Endothelial cell of umbilical vein (primary cell): ENCODE measurements around the gene KLRF2. TPM values are rescaled to one million over a fixed set of nuclear protein-coding genes. Genes with fewer than 3 reads are reported as not detected.
A peak's percentile ranks its signal among the peaks of the same experiment; 100 is the strongest.

Experiments used
- BruUV-seq: library from RNA; stranded (reverse); fragments of 400-500 nt; replicated peaks from 2 replicates; lab custom pipeline; 2021; lab: Mats Ljungman, UMichigan
- CTCF ChIA-PET: fragments of 300-600, 350-600 bp; sonication (Branson Sonifier 250); formaldehyde crosslinking; loops from one replicate; lab custom pipeline; 2021; ENCODE audit warnings: antibody characterized with exemption, inconsistent platforms; lab: Charles Lee
- POLR2A ChIA-PET: fragments of 300-600, 350-600 bp; sonication (Branson Sonifier 250); formaldehyde crosslinking; loops from one replicate; lab custom pipeline; 2021; ENCODE audit warnings: antibody characterized with exemption, inconsistent platforms; lab: Charles Lee
- DNase-seq: peaks from one replicate; pipeline ENCODE4 v3.0.0-alpha.2; 2011; ENCODE audit warnings: low read depth, low spot score
- FAIRE-seq: peaks from 2 replicates; lab custom pipeline; 2011; peaks lifted over from hg19 to GRCh38; lab: Jason Lieb, UNC
- H2AFZ ChIP-seq: 2 replicates; pipeline ENCODE4 v1.6.0; 2012; ENCODE audit warnings: low read depth, low read length, control low read depth, inconsistent platforms
- H3K27ac ChIP-seq: 2 replicates; pipeline ENCODE4 v1.5.1; 2011; ENCODE audit warnings: low read depth, mild to moderate bottlenecking, control low read depth, low read length, moderate library complexity; ENCODE audit not compliant: insufficient read depth
- H3K27me3 ChIP-seq, 2 experiments: 2 replicates each; pipeline versions ENCODE4 v1.6.0 to v1.6.1; 2011; ENCODE audit warnings: low read length in 2 of 2, mixed read lengths in 1 of 2; ENCODE audit not compliant: control insufficient read depth in 2 of 2, insufficient read depth in 2 of 2
- H3K36me3 ChIP-seq, 2 experiments: 2 replicates in 1 of 2; 3 replicates in 1 of 2; pipeline ENCODE4 v1.5.1; 2011; ENCODE audit warnings: low read length in 2 of 2, mild to moderate bottlenecking in 1 of 2, moderate library complexity in 1 of 2; ENCODE audit not compliant: control insufficient read depth in 2 of 2, insufficient read depth in 2 of 2; ENCODE audit errors: extremely low read depth in 1 of 2
- H3K4me1 ChIP-seq: 3 replicates; pipeline ENCODE4 v1.5.1; 2011; ENCODE audit warnings: mild to moderate bottlenecking, low read length; ENCODE audit not compliant: control insufficient read depth, insufficient read depth; ENCODE audit errors: extremely low read depth
- H3K4me2 ChIP-seq: 2 replicates; pipeline ENCODE4 v1.6.1; 2011; ENCODE audit warnings: low read length, control low read depth, mixed read lengths; ENCODE audit not compliant: insufficient read depth
- H3K4me3 ChIP-seq, 3 experiments: fragments of 200-600 bp in 1 of 3; sonication (generic), shearing (Covaris generic) in 1 of 3; replicated peaks in 1 of 3; 2 replicates each; pipeline ENCODE4 v1.5.1; 2011 to 2016; ENCODE audit warnings: control low read depth in 3 of 3, low read length in 3 of 3, mild to moderate bottlenecking in 2 of 3, inconsistent platforms in 1 of 3, low read depth in 1 of 3, moderate library complexity in 1 of 3; ENCODE audit not compliant: insufficient read depth in 1 of 3
- H3K79me2 ChIP-seq: 2 replicates; pipeline ENCODE4 v1.6.0; 2012; ENCODE audit warnings: low read length, inconsistent platforms; ENCODE audit not compliant: control insufficient read depth, insufficient read depth
- H3K9ac ChIP-seq: replicated peaks from 2 replicates; pipeline ENCODE3; 2011; ENCODE audit warnings: low read length, control low read depth; ENCODE audit not compliant: insufficient read depth; ENCODE audit errors: extremely low read depth
- H3K9me1 ChIP-seq: replicated peaks from 3 replicates; pipeline ENCODE4 v1.6.0; 2011; ENCODE audit warnings: mild to moderate bottlenecking, low read length; ENCODE audit not compliant: control insufficient read depth, insufficient read depth; ENCODE audit errors: extremely low read depth
- H3K9me3 ChIP-seq: replicated peaks from 2 replicates; pipeline ENCODE4 v1.5.1; 2012; ENCODE audit warnings: low read length, inconsistent platforms; ENCODE audit not compliant: control insufficient read depth, insufficient read depth
- H4K20me1 ChIP-seq: replicated peaks from 2 replicates; pipeline ENCODE3; 2011; ENCODE audit warnings: mild to moderate bottlenecking, low read length; ENCODE audit not compliant: control insufficient read depth, insufficient read depth; ENCODE audit errors: extremely low read depth
- FOS ChIP-seq: IDR thresholded peaks from 2 replicates; pipeline ENCODE4 v1.6.1; 2011; ENCODE audit warnings: mild to moderate bottlenecking, low read length, moderate library complexity, borderline replicate concordance; ENCODE audit not compliant: insufficient read depth
- JUN ChIP-seq: IDR thresholded peaks from 2 replicates; pipeline ENCODE4 v1.6.1; 2011; ENCODE audit warnings: borderline replicate concordance, low read depth; ENCODE audit not compliant: insufficient read length, insufficient read depth
- MAX ChIP-seq: IDR thresholded peaks from 2 replicates; pipeline ENCODE4 v1.6.1; 2011; ENCODE audit not compliant: insufficient read depth, insufficient read length
- MYC ChIP-seq: IDR thresholded peaks from one replicate; pipeline ENCODE4 v1.6.1; 2011; ENCODE audit warnings: mild to moderate bottlenecking, low read depth, low read length
- POLR2A ChIP-seq: IDR thresholded peaks from 2 replicates; pipeline ENCODE4 v1.6.1; 2012; ENCODE audit warnings: low read depth, mild to moderate bottlenecking, control low read depth, low read length
- POLR2AphosphoS5 ChIP-seq: IDR thresholded peaks from 2 replicates; pipeline ENCODE4 v1.6.1; 2012; ENCODE audit warnings: low read depth, mild to moderate bottlenecking, control low read depth, low read length, moderate library complexity; ENCODE audit not compliant: insufficient read depth
- dilution Hi-C: fragments of 300-500 bp; cut with MboI; formaldehyde crosslinking; loops from one replicate; pipeline ENCODE4 v1.15.0; 2019; ENCODE audit warnings: low sequenced_read_pairs; ENCODE audit not compliant: extremely low pct_ligation_motif_present
- intact Hi-C: fragments of 100-400 bp; cut with micrococcal nuclease; formaldehyde crosslinking; loops from one replicate; pipeline ENCODE4 v1.10.0; 2022
- polyA plus RNA-seq, 4 experiments: library from polyadenylated mRNA; depleted of rRNA in 3 of 4; stranded (reverse) in 3 of 4; unstranded in 1 of 4; fragments of >200 nt; gene quantifications; 2 replicates each; pipeline versions ENCODE4 v1.2.1 to v1.2.3, GENCODE V29; 2011 to 2012; ENCODE audit warnings: missing spikeins in 1 of 4
- total RNA-seq: library from RNA; stranded (reverse); gene quantifications from 2 replicates; pipeline ENCODE4 v1.2.3, GENCODE V29; 2021
- TF ChIP-seq, protein P1 (sequence below), 2 donors: IDR thresholded peaks; 1 replicate in 1 of 2; 2 replicates in 1 of 2; pipeline ENCODE4 v1.5.1; 2011; ENCODE audit warnings: low read length in 2 of 2, mild to moderate bottlenecking in 2 of 2, moderate library complexity in 2 of 2, control low read depth in 1 of 2, inconsistent platforms in 1 of 2, low read depth in 1 of 2; ENCODE audit not compliant: insufficient read depth in 1 of 2; ENCODE audit errors: extremely low read depth in 1 of 2

The KLRF2 gene
- total and polyA plus RNA-seq, 2 donors (not counting 3 experiments of a cell fraction or from before 2014, with no cell fraction given) = not detected

- Histone ChIP-seq H4K20me1 (no peaks in the 10 kb centered on the region), H3K79me2 (peaks cover 28% of the 10 kb centered on the region), H3K27me3 (no peaks in the 10 kb centered on the region), H2AFZ (peak within 1 kb of the TSS; percentile 94), H3K4me3 (peak within 1 kb of the TSS; percentile 28 to 93 (median 73)), H3K9me3 (no peaks in the 10 kb centered on the region), H3K36me3 (no peaks in the 10 kb centered on the region), H3K9ac (peak within 1 kb of the TSS; percentile 94), H3K9me1 (no peaks in the 10 kb centered on the region), H3K4me2 (peak within 1 kb of the TSS; percentile 99), H3K4me1 (peaks cover 31% of the 10 kb centered on the region), H3K27ac (peak within 1 kb of the TSS; percentile 96)
- POLR2A ChIA-PET = interaction anchor here (0.5 to 0.6 kb wide), 2 partner anchors 94 to 1933 kb away, joined by 4 to 6 read pairs; no protein-coding TSS in a partner anchor
- FAIRE-seq (peak; percentile 55), DNase-seq (peak; percentile 92)
- BruUV-seq = TSS peak; percentile 97
- CTCF ChIA-PET = interaction anchor here (0.5 to 4.4 kb wide), 4 partner anchors 72 to 147 kb away, joined by 3 to 21 read pairs (median 4); no protein-coding TSS in a partner anchor
- TF ChIP-seq POLR2AphosphoS5 (peak; percentile 49), MYC (no peak), JUN (peak; percentile 74), POLR2A (peak; percentile 60), MAX (no peak), FOS (peak; percentile 76)
- TF ChIP-seq, protein P1, sequence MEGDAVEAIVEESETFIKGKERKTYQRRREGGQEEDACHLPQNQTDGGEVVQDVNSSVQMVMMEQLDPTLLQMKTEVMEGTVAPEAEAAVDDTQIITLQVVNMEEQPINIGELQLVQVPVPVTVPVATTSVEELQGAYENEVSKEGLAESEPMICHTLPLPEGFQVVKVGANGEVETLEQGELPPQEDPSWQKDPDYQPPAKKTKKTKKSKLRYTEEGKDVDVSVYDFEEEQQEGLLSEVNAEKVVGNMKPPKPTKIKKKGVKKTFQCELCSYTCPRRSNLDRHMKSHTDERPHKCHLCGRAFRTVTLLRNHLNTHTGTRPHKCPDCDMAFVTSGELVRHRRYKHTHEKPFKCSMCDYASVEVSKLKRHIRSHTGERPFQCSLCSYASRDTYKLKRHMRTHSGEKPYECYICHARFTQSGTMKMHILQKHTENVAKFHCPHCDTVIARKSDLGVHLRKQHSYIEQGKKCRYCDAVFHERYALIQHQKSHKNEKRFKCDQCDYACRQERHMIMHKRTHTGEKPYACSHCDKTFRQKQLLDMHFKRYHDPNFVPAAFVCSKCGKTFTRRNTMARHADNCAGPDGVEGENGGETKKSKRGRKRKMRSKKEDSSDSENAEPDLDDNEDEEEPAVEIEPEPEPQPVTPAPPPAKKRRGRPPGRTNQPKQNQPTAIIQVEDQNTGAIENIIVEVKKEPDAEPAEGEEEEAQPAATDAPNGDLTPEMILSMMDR (IDR thresholded peaks at IDR 0.05; ENCODE audit: extremely low read depth in 1 of 2, insufficient read depth in 1 of 2, low read depth in 1 of 2, low read length in 2 of 2) = no peak
- intact Hi-C loops = loop anchor here (1.0 to 5.0 kb wide), 4 partner anchors 58 to 163 kb away; no protein-coding TSS in a partner anchor
- dilution Hi-C loops = no loop called here
Measured at GRCh38 chr12:9869307-9870161, 11.8 kb upstream of the KLRF2 start, which contains the start of gene CLEC2B. Gene CLEC2B, minus strand, starts transcription at chr12:9869354.
